NK-92 (cell line): Measurements from ENCODE around the gene TUSC2.

Experiments
- DNase-seq: peaks from one replicate; lab custom pipeline; 2025; ENCODE audit not compliant: unreplicated experiment; lab: John Stamatoyannopoulos, UW

TUSC2 gene

GRCh38 chr3:50336452-50337174 is 8.6 kb upstream of the TUSC2 start:
- DNase-seq: no peak

GRCh38 chr3:50334339-50335075 is 6.5 kb upstream of the TUSC2 start:
- DNase-seq: no peak

GRCh38 chr3:50333744-50334328 is 5.8 kb upstream of the TUSC2 start:
- no peak for DNase-seq

- no peak for DNase-seq
Observed at GRCh38 chr3:50331364-50331907, 3.4 kb upstream of the TUSC2 start.

GRCh38 chr3:50330330-50330729 is 2.3 kb upstream of the TUSC2 start:
- no peak for DNase-seq

GRCh38 chr3:50327129-50327528 is 894 bp downstream of the TUSC2 start:
- no peak for DNase-seq

- no peak for DNase-seq
Observed at GRCh38 chr3:50326182-50326541, 1.9 kb downstream of the TUSC2 start.

- DNase-seq: no peak
Observed at GRCh38 chr3:50325497-50326181, 2.4 kb downstream of the TUSC2 start.

GRCh38 chr3:50325113-50325480 is 2.9 kb downstream of the TUSC2 start:
- no peak for DNase-seq

GRCh38 chr3:50324351-50325112 is 3.5 kb downstream of the TUSC2 start:
- DNase-seq: no peak

GRCh38 chr3:50323614-50324199 is 4.3 kb downstream of the TUSC2 start:
- DNase-seq: no peak

- no peak for DNase-seq
Observed at GRCh38 chr3:50323092-50323600, 4.9 kb downstream of the TUSC2 start.

GRCh38 chr3:50322386-50323091 is 5.5 kb downstream of the TUSC2 start, which contains the start of gene HYAL2:
HYAL2 (minus strand) TSS chr3:50322745; CDS start chr3:50320489, 2,256 bp downstream.
- DNase-seq: no peak

GRCh38 chr3:50322115-50322385 is 6.0 kb downstream of the TUSC2 start:
- DNase-seq: no peak

- no peak for DNase-seq
Observed at GRCh38 chr3:50321336-50322114, 6.5 kb downstream of the TUSC2 start.

- DNase-seq: no peak
Observed at GRCh38 chr3:50320853-50321335, 7.1 kb downstream of the TUSC2 start.

GRCh38 chr3:50319894-50320625 is 8.0 kb downstream of the TUSC2 start:
- no peak for DNase-seq
